HG02852 (cell line): Measurements from ENCODE around the gene ANKRD66.
"Not testable (repeated sequence)": the region's sequence is repeated elsewhere in the genome, so short reads cannot be mapped to it uniquely, and the experiment has no call there.

ENCODE experiments used
- ATAC-seq: cut with Tn5 transposase; IDR thresholded peaks from one replicate; pipeline ENCODE4 v1.9.1; 2021; ENCODE audit warnings: mild to moderate bottlenecking, moderate library complexity; ENCODE audit not compliant: unreplicated experiment

ANKRD66 gene

GRCh38 chr6:46746696-46747095 lies at the start of gene ANKRD66:
Gene ANKRD66 (plus strand): TSS chr6:46746933. CDS start chr6:46751949, 5,016 bp downstream.
- ATAC-seq = no peak

DNA sequence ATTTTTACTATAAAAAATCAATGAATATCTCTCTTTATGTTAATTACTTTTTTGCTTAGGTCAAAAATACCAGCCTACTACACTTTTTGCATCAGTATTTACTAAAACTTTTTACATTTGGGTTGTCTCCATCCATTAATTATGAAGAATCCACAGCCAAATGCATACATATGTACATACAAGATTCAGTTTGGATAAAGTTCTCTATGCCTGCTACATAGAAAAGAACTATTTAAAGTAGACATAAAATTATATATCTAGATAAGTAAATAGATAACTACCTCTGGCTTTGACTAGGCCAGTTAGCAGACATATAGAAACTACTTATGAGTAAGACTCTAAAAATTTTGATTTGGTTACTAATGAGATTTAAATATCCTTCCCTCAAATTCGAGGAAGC lies 46.8 kb upstream of the ANKRD66 start:
- no peak for ATAC-seq

GRCh38 chr6:46704562-46704961 lies 42.2 kb upstream of the ANKRD66 start:
- no peak for ATAC-seq

GRCh38 chr6:46706464-46706863 lies 40.3 kb upstream of the ANKRD66 start:
- ATAC-seq = no peak

DNA sequence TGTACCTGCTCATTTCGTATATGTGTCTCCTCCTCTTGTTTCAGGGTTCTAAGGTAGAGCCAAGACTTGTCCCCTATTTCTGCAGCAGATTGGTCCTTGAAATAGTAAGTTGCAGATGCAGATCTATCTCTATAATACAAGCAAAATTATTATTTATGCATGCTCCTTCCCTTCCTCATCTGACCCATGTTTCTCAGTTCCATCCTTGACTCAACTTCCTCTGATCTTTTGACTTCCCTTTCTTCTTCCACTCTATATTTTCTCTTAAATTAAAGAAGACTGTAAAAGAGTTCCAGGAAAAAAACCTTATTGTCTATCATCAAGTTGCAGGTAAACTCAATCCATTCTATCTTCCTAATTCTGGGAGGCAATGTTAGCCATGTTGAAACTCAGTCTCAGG lies 35.2 kb upstream of the ANKRD66 start:
- ATAC-seq = no peak

GRCh38 chr6:46715141-46715540 lies 31.6 kb upstream of the ANKRD66 start:
- no peak for ATAC-seq

DNA sequence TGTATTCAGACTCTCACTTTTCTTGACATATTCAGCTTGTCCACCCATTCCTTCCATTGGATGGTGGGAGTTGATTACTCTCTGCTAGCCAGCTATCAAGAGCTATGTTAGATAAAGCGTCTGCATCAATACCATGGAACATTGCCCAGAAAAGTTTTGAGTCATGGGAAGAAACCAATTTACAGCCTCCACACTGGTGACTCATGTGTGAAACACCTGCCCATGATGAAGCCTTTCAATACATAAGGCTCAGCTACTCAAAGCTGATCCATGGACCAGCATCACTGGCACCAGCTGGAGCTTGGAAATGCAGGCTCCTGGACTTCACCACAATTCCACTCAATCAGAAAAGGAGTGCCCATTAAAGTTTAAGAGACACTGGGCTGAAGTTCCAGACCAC lies 27.6 kb upstream of the ANKRD66 start:
- ATAC-seq = no peak

DNA sequence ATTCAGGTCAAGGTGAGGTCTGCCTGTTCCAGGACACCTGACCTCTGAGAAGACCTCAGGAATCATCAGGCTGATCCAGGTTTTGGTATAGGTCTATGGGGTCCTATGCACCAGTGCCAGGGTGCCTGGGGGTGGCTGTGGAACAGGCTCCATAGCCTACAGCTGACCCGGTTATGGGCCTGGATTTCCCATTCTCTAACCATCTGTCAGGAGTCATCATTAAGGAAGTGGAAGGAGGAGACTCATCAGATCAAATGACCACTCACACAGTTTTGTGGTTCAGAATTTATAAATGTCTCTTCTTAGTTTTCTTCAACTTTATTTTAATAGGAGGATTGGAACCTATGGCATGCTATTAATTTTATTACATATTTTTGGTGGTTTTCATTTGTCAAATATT lies 26.3 kb upstream of the ANKRD66 start:
- ATAC-seq = no peak

GRCh38 chr6:46729787-46730326 lies 16.9 kb upstream of the ANKRD66 start:
- ATAC-seq = no peak

DNA sequence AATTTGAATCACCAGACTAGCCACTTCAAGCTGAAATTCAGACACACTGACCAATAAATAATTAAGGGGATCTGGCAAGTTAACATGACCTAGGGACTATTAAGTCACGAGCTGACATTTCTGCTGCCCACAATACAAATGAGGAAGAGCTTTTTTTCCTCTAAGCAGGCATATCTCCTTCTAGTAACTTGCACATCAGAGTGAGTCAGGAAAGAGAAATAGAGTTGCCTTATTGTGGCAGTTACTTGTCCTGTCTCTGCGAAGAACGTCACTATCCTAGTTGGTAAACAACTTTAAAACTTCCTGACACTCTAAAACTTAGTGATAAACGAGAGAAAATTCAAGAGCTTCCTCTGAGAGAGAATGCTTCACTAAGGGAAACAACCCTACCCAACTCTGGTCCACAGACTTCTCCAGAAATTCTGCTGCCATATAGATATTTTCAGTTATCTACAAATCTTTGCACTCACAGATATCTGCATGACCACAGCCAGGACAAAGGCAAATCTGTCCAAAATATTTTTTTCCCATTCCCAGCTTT lies 15.7 kb upstream of the ANKRD66 start:
- no peak for ATAC-seq

GRCh38 chr6:46733341-46733801 lies 13.4 kb upstream of the ANKRD66 start:
- no peak for ATAC-seq

DNA sequence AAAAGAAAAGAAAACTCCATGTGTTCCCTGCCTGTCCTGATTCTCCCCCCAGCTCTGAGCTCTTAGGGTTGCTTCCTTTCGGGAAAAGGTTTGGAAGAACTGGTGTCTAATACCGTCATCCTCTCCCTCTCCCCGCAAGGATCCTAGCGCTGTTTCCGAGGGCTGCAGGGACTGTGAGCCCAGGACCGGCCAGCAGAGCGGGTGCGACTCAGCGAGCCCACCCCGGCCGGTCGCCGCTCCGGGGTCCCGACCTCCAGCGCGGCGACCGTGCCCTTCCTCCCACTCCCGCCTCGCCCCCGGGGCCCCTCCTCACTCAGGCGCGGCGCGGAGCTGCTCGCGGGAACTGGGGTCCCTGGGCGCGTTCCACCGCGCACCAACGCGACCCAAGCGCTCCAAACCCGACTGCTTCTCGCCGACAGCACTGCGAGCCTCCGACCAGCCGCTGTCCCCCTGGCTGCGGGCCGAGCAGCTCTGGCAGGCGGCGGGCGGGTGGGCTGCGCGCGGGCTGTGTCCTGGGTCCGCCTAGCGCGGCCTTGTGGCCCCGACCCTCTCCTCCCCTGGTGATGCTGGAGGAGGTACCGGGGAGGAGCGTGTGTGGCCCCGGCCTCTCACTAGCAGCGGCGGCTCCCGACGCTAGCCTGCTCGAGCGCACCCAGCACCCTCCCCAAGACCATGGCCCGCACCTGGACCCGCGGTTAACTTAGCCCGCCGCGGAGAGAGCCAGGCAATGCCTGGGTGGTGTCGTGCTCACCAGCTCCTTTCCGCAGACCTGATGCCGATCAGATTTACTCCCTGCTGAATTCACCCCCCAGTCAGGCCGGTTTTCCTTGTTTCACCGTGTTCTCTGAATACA lies 11.6 kb upstream of the ANKRD66 start, which contains the start of gene PLA2G7:
Gene PLA2G7, minus strand, starts transcription at position 509 of the 853 bp plus-strand sequence. CDS start 12,484 bp downstream, outside the sequence.
- no peak for ATAC-seq

GRCh38 chr6:46735720-46736031 lies 11.1 kb upstream of the ANKRD66 start:
- ATAC-seq = no peak

GRCh38 chr6:46736906-46737305 lies 9.8 kb upstream of the ANKRD66 start:
- ATAC-seq = no peak

DNA sequence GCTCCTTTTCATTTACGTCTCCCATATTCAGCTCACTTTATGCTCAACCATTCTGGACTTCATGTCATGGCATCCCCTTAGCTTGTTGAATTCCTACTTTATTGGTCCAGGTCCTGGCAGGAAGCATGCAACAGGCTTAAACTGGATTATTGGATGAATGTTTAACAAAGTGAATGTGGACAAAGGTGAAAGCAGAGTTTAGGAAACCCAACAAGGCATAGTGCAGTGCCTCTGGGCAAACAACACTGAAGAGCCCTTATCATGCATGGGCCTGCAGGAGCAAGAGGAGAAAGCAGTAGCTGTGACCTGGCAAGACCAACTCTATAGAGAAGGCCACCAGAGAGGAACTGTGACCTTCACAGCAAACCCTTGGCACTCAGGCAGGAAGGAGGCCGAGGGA lies 5.3 kb upstream of the ANKRD66 start:
- no peak for ATAC-seq

DNA sequence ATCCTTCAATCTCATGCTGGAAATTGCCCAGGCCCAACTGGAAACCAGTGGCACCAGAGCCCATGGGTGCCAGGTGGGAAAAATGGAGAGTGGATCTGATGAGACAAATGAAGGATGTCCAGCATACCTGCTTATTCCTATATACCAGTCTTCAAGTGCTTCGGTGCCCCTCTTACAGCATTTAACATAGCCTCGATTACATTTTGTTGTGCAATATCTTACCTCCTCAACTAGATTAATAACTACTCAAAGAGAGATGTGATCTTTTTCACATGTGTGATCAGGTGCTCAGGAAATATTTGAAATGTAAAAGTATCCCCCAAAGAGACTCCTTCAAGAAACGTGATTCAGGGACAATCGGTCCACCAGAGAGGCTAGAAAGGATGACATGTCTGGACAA lies 4.8 kb upstream of the ANKRD66 start:
- ATAC-seq = no peak

GRCh38 chr6:46743425-46744158 lies 3.1 kb upstream of the ANKRD66 start:
- no peak for ATAC-seq

- not testable (repeated sequence) for ATAC-seq
These were observed 2.5 kb upstream of the ANKRD66 start for GRCh38 chr6:46744159-46744725.

DNA sequence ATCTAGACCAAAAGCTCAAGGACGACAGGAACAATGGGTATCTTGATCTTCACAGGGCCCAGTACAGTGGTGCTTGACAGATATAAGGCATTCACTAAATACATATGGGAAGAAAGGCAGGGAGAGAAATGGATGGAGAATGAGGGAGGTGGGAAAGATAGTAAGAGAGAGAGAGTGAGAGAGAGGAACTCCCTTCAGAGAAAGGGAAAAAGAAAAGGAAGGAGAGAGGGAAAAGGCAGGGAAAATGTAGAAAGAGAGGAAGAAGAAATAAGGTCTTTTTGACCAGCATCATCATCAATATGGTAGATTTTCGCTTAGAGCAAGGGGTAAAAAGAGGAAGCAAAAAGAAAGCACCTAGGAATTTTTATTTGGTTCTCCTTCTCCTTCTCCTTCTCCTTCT lies 760 bp upstream of the ANKRD66 start:
- ATAC-seq = no peak

DNA sequence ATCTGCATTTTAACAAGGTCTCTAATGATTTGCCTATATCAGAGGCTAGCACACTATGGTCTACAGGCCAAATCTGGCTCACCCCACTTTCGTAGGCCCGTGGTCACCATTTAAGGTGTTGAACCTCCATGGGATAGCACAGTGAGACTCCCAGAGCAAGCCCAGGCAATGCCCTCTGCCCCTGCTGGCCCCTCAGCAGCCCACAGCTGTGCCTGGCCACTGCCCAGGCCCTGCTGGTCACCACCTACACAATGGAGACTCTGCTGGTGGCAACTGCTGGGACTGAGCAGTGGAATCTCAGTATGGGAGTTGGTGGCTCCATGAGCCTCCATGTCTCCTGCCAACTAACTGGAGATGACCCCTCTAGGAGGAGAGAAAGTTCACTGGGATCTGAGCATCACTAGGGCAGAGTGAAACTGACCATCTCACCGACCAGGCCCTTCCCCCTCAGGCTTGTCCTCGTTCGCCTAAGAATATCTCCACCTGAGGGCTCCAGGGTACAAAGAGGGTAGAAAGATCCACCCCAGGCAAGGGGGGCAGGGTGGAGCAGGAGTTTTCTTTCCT lies 2.3 kb downstream of the ANKRD66 start:
- no peak for ATAC-seq

- no peak for ATAC-seq
These were observed 3.0 kb downstream of the ANKRD66 start for GRCh38 chr6:46749731-46750130.
